KMS-11 (cell line): ENCODE measurements around the gene SLC1A2.

Experiments
- H2AFZ ChIP-seq: fragments of 200-600 bp; sonication (generic); 2 replicates; pipeline ENCODE4 v1.6.1; 2016; ENCODE audit warnings: antibody characterized with exemption, mixed run types, low read depth
- H3K27ac ChIP-seq: fragments of 200-600 bp; sonication (generic); 2 replicates; pipeline ENCODE4 v1.6.1; 2016; ENCODE audit warnings: mild to moderate bottlenecking, mixed run types
- H3K27me3 ChIP-seq: fragments of 200-600 bp; sonication (generic); 2 replicates; pipeline ENCODE4 v1.6.1; 2017; ENCODE audit warnings: mild to moderate bottlenecking, low read depth, mixed run types, moderate library complexity; ENCODE audit not compliant: insufficient read depth
- H3K36me3 ChIP-seq: fragments of 200-600 bp; sonication (generic); 2 replicates; pipeline ENCODE4 v1.6.1; 2017; ENCODE audit warnings: mild to moderate bottlenecking, mixed run types; ENCODE audit not compliant: insufficient read depth
- H3K4me1 ChIP-seq: fragments of 200-600 bp; sonication (generic); 2 replicates; pipeline ENCODE4 v1.6.1; 2016; ENCODE audit warnings: mild to moderate bottlenecking, low read depth, mixed run types; ENCODE audit not compliant: poor library complexity, severe bottlenecking
- H3K4me2 ChIP-seq: fragments of 200-600 bp; sonication (generic); 2 replicates; pipeline ENCODE4 v1.7.0; 2016; ENCODE audit warnings: mild to moderate bottlenecking, mixed run types
- H3K4me3 ChIP-seq: fragments of 200-600 bp; sonication (generic); IDR thresholded peaks from 2 replicates; pipeline ENCODE4 v1.6.1; 2017; ENCODE audit warnings: low read depth, low read length, mixed read lengths; ENCODE audit not compliant: insufficient read depth
- H3K79me2 ChIP-seq: fragments of 200-600 bp; sonication (generic); 2 replicates; pipeline ENCODE4 v1.6.1; 2016; ENCODE audit warnings: low read depth, mixed run types; ENCODE audit not compliant: insufficient read depth
- H3K9ac ChIP-seq: fragments of 200-600 bp; sonication (generic); 2 replicates; pipeline ENCODE4 v1.6.1; 2016; ENCODE audit warnings: mild to moderate bottlenecking, mixed run types
- H4K20me1 ChIP-seq: fragments of 200-600 bp; sonication (generic); 2 replicates; pipeline ENCODE4 v1.6.1; 2016; ENCODE audit warnings: mild to moderate bottlenecking, mixed run types; ENCODE audit not compliant: insufficient read depth
- CTCF ChIP-seq: fragments of 200-600 bp; sonication (generic); conservative IDR thresholded peaks from 2 replicates; pipeline ENCODE4 v1.6.1; 2017; ENCODE audit warnings: low read depth, mild to moderate bottlenecking, antibody characterized with exemption, low read length, moderate library complexity, mixed read lengths

Gene SLC1A2

GRCh38 chr11:35367491-35367890 is 51.9 kb downstream of the SLC1A2 start:
- Histone ChIP-seq H3K4me2 (no peak overlapping the region), H3K79me2 (no peaks in the 10 kb centered on the region), H3K4me3 (no peak overlapping the region), H2AFZ (no peak overlapping the region), H3K27ac (no peak overlapping the region), H3K9ac (no peak overlapping the region), H3K36me3 (no peaks in the 10 kb centered on the region), H3K27me3 (no peaks in the 10 kb centered on the region), H3K4me1 (no peaks in the 10 kb centered on the region), H4K20me1 (no peaks in the 10 kb centered on the region)
- no peak for TF ChIP-seq CTCF

GRCh38 chr11:35366798-35367197 is 52.6 kb downstream of the SLC1A2 start:
- no peak overlapping the region for H3K9ac ChIP-seq
- no peak overlapping the region for H3K27ac ChIP-seq
- no peak overlapping the region for H3K4me2 ChIP-seq
- no peaks in the 10 kb centered on the region for H4K20me1 ChIP-seq
- H3K27me3 ChIP-seq, result no peaks in the 10 kb centered on the region
- no peaks in the 10 kb centered on the region for H3K79me2 ChIP-seq
- H2AFZ ChIP-seq, result no peak overlapping the region
- H3K4me3 ChIP-seq, result no peak overlapping the region
- no peak for TF ChIP-seq CTCF
- no peaks in the 10 kb centered on the region for H3K36me3 ChIP-seq
- no peaks in the 10 kb centered on the region for H3K4me1 ChIP-seq

- H3K36me3 ChIP-seq, result no peaks in the 10 kb centered on the region
- H3K79me2 ChIP-seq, result no peaks in the 10 kb centered on the region
- H3K9ac ChIP-seq, result no peak overlapping the region
- no peak overlapping the region for H3K27ac ChIP-seq
- no peaks in the 10 kb centered on the region for H3K4me1 ChIP-seq
- no peaks in the 10 kb centered on the region for H3K27me3 ChIP-seq
- H2AFZ ChIP-seq, result no peak overlapping the region
- TF ChIP-seq CTCF, result no peak
- no peaks in the 10 kb centered on the region for H4K20me1 ChIP-seq
- no peak overlapping the region for H3K4me2 ChIP-seq
- no peak overlapping the region for H3K4me3 ChIP-seq
Observed at GRCh38 chr11:35365961-35366360, 53.4 kb downstream of the SLC1A2 start.

GRCh38 chr11:35365395-35365794 is 54.0 kb downstream of the SLC1A2 start:
- Histone ChIP-seq H3K36me3 (no peaks in the 10 kb centered on the region), H2AFZ (no peak overlapping the region), H3K27me3 (no peaks in the 10 kb centered on the region), H4K20me1 (no peaks in the 10 kb centered on the region), H3K27ac (no peak overlapping the region), H3K4me1 (no peaks in the 10 kb centered on the region), H3K4me3 (no peak overlapping the region), H3K4me2 (no peak overlapping the region), H3K9ac (no peak overlapping the region), H3K79me2 (no peaks in the 10 kb centered on the region)
- TF ChIP-seq CTCF, result no peak
